ENCODE measurements around the gene PUSL1. TPM values are rescaled to one million over a fixed set of nuclear protein-coding genes. Genes with fewer than 3 reads are reported as not detected.

PUSL1 gene
- total and polyA plus RNA-seq, 2 of the 13 experiments (the other 11 are each of a cell fraction or from before 2014, with no cell fraction given), result 8.3 to 22.2 TPM

- H3K27ac ChIP-seq (ENCODE audit: extremely low read length, insufficient read depth, low read length), result peak overlapping the region; percentile 19
- 20% methylated on average over 1 of the region's 3 CpGs for WGBS (ENCODE audit: low lambda C conversion rate)
- peak overlapping the region; percentile 86; the same call in 1 of the 2 replicates for H3K9ac ChIP-seq (ENCODE audit: insufficient read depth, low read depth, low read length)
- no peak for DNase-seq (ENCODE audit: low spot score)
- H3K79me2 ChIP-seq (ENCODE audit: insufficient read depth, low read length), result peaks cover 13% of the 10 kb centered on the region
- H3K4me2 ChIP-seq (ENCODE audit: low read depth, low read length), result no peak overlapping the region; the same call in 1 of the 2 replicates
- no peaks in the 10 kb centered on the region for H3K9me3 ChIP-seq (ENCODE audit: low read length)
- peaks cover 14 to 42% of the 10 kb centered on the region in 2 experiments; a peak in 4 of 5 replicates for H3K36me3 ChIP-seq (replicated peaks in 1 of 2; ENCODE audit: control insufficient read depth in 1 of 2, insufficient read depth in 2 of 2, low read length in 2 of 2)
- in situ Hi-C loops (cut with HindIII; ENCODE audit: extremely low pct_ligation_motif_present, low pct_unique_long_range_greater_than_20kb) (no loop called here), intact Hi-C loops (cut with micrococcal nuclease; ENCODE audit: unreplicated experiment) (no loop called here)
- peak overlapping the region in 1 of 3 experiments; percentile 91; a peak in 1 of 6 replicates for H3K4me3 ChIP-seq (replicated peaks in 1 of 3; ENCODE audit: insufficient read depth in 1 of 3, low read depth in 2 of 3, low read length in 3 of 3)
- TF ChIP-seq MYC (CRISPR knock-in tag; IDR thresholded peaks at IDR 0.05; ENCODE audit: borderline replicate concordance) (no peak), BORCS8-MEF2B (CRISPR knock-in tag; IDR thresholded peaks at IDR 0.05) (no peak), AKNA (CRISPR knock-in tag; IDR thresholded peaks at IDR 0.05; ENCODE audit: borderline replicate concordance) (no peak), ZNF781 (CRISPR knock-in tag; IDR thresholded peaks at IDR 0.05; ENCODE audit: borderline replicate concordance, not compliant biosample characterization) (no peak), PHF8 (CRISPR knock-in tag; IDR thresholded peaks at IDR 0.05) (no peak), RAD21 (CRISPR knock-in tag; IDR thresholded peaks at IDR 0.05) (no peak), CTCF (CRISPR knock-in tag; IDR thresholded peaks at IDR 0.05) (peak; percentile 36), ZNF782 (CRISPR knock-in tag; IDR thresholded peaks at IDR 0.05; ENCODE audit: borderline replicate concordance) (no peak)
- no peaks in the 10 kb centered on the region for H3K27me3 ChIP-seq (ENCODE audit: control insufficient read depth in 1 of 2, insufficient read depth in 2 of 2, low read length in 2 of 2)
- no peak overlapping the region for H2AFZ ChIP-seq (ENCODE audit: low read length)
- CTCF ChIA-PET (ENCODE audit: low intra/inter-chr PET ratio, low total read pairs), result no interaction called here
- ATAC-seq, result no peak
- FAIRE-seq, result no peak
- no peaks in the 10 kb centered on the region; the same call in 1 of the 2 replicates for H4K20me1 ChIP-seq (ENCODE audit: insufficient read depth, low read length)
- H3K4me1 ChIP-seq (ENCODE audit: insufficient read depth, low read length), result peaks cover 30% of the 10 kb centered on the region
- no TSS peak for BruUV-seq (replicated peaks)
- POLR2A ChIA-PET, result interaction anchor here (1.3 to 1.6 kb wide), 2 partner anchors 15 to 38 kb away, joined by 4 to 5 read pairs; no protein-coding TSS in a partner anchor
Observed at GRCh38 chr1:1310109-1310385, 1.6 kb downstream of the PUSL1 start.

Data from HepG2 (cell line).